Activated CD8-positive, alpha-beta T cell treated with anti-CD3 and anti-CD28 coated beads for 36 hours (primary cell): ENCODE results near the gene PCDHGA6. TPM values are rescaled to one million over a fixed set of nuclear protein-coding genes. Genes with fewer than 3 reads are reported as not detected.
A peak's percentile ranks its signal among the peaks of the same experiment; 100 is the strongest.
"Not testable (repeated sequence)": the region's sequence is repeated elsewhere in the genome, so short reads cannot be mapped to it uniquely, and the experiment has no call there.

Experiments
- ATAC-seq: fragments of 200-7000 bp; cut with Tn5 transposase; one replicate; pipeline ENCODE4 v1.10.0; 2021; ENCODE audit warnings: mild to moderate bottlenecking, moderate library complexity
- CTCF ChIA-PET: fragments of 350-600 bp; sonication (Branson Sonifier 250); formaldehyde crosslinking; loops from one replicate; lab custom pipeline; 2021; ENCODE audit warnings: antibody characterized with exemption; lab: Charles Lee
- POLR2A ChIA-PET: fragments of 350-600 bp; sonication (Branson Sonifier 250); formaldehyde crosslinking; loops from one replicate; lab custom pipeline; 2021; ENCODE audit warnings: antibody characterized with exemption; lab: Charles Lee
- DNase-seq: peaks from one replicate; pipeline ENCODE4 v3.0.0-alpha.2; 2020
- H3K27ac Mint-ChIP-seq: one replicate; pipeline ENCODE4 v1.8.0; 2021; ENCODE audit warnings: mild to moderate bottlenecking, mixed read lengths
- H3K27me3 Mint-ChIP-seq: one replicate; pipeline ENCODE4 v1.8.0; 2021; ENCODE audit warnings: mixed read lengths
- H3K36me3 Mint-ChIP-seq: one replicate; pipeline ENCODE4 v1.8.0; 2021; ENCODE audit warnings: low read depth, mixed read lengths
- H3K4me1 Mint-ChIP-seq: one replicate; pipeline ENCODE4 v1.8.0; 2021; ENCODE audit warnings: low read depth, mixed read lengths
- H3K4me3 Mint-ChIP-seq: one replicate; pipeline ENCODE4 v1.8.0; 2021; ENCODE audit warnings: mild to moderate bottlenecking, moderate library complexity, mixed read lengths
- H3K9me3 Mint-ChIP-seq: one replicate; pipeline ENCODE4 v1.8.0; 2021; ENCODE audit warnings: mixed read lengths
- intact Hi-C: fragments of 100-400 bp; cut with micrococcal nuclease; formaldehyde crosslinking; loops from one replicate; pipeline ENCODE4 v1.10.0; 2022
- total RNA-seq, 2 experiments: library from RNA; stranded (reverse); gene quantifications; one replicate each; pipeline ENCODE4 v1.2.3, GENCODE V29; 2021
- TF ChIP-seq, protein P1 (sequence below): fragments of 200-600 bp; IDR thresholded peaks from one replicate; pipeline ENCODE4 v1.8.0; 2022; ENCODE audit warnings: antibody characterized with exemption, mild to moderate bottlenecking

The PCDHGA6 gene
- total RNA-seq, 2 experiments from 2014 or later: not detected

DNA sequence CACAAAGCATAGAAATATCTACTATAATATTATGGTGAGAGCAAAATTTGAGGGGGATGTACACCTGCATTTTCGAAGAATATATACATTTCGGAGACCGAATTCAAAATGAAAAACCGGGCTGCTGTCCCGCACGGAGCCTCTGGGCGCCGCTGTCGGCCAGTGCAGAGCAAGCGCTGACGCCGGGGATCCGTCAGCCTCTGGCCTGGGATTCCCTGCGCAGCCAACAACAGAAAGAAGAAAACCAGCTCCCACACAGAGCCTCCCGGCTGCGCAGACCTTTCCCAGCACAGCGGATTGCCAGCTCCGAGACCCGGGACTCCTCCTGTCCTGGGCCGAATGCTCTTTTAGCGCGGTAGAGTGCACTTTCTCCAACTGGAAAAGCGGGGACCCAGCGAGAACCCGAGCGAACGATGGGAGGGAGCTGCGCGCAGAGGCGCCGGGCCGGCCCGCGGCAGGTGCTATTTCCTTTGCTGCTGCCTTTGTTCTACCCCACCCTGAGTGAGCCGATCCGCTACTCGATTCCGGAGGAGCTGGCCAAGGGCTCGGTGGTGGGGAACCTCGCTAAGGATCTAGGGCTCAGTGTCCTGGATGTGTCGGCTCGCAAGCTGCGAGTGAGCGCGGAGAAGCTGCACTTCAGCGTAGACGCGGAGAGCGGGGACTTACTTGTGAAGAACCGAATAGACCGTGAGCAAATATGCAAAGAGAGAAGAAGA is 34.3 kb downstream of the PCDHGA6 start, which contains the start of gene PCDHGB6:
TSS of gene PCDHGB6 (plus strand) at position 232 of the 716 bp plus-strand sequence. CDS start at position 414, 182 bp downstream.
- H3K27ac Mint-ChIP-seq, H3K4me1 Mint-ChIP-seq, intact Hi-C loops: not testable (repeated sequence)
- POLR2A ChIA-PET: interaction anchor here (0.7 kb wide), 1 partner anchor 293 kb away, joined by 3 read pairs; no protein-coding TSS in a partner anchor
- Mint-ChIP-seq H3K27me3 (peaks cover 72% of the 10 kb centered on the region), H3K36me3 (peaks cover 15% of the 10 kb centered on the region), H3K9me3 (peaks cover 25% of the 10 kb centered on the region), H3K4me3 (peak within 1 kb of the TSS; percentile 37)
- CTCF ChIA-PET: interaction anchor here (0.6 to 4.3 kb wide), 15 partner anchors 10 to 177 kb away, joined by 3 to 20 read pairs (median 4); partner anchors contain the start of genes PCDHGA11, PCDHGB3, PCDHGB5 and PCDHGB7
- TF ChIP-seq, protein P1, sequence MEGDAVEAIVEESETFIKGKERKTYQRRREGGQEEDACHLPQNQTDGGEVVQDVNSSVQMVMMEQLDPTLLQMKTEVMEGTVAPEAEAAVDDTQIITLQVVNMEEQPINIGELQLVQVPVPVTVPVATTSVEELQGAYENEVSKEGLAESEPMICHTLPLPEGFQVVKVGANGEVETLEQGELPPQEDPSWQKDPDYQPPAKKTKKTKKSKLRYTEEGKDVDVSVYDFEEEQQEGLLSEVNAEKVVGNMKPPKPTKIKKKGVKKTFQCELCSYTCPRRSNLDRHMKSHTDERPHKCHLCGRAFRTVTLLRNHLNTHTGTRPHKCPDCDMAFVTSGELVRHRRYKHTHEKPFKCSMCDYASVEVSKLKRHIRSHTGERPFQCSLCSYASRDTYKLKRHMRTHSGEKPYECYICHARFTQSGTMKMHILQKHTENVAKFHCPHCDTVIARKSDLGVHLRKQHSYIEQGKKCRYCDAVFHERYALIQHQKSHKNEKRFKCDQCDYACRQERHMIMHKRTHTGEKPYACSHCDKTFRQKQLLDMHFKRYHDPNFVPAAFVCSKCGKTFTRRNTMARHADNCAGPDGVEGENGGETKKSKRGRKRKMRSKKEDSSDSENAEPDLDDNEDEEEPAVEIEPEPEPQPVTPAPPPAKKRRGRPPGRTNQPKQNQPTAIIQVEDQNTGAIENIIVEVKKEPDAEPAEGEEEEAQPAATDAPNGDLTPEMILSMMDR: peak; percentile 55
- peak; percentile 82 for ATAC-seq
- peak; percentile 52 for DNase-seq

DNA sequence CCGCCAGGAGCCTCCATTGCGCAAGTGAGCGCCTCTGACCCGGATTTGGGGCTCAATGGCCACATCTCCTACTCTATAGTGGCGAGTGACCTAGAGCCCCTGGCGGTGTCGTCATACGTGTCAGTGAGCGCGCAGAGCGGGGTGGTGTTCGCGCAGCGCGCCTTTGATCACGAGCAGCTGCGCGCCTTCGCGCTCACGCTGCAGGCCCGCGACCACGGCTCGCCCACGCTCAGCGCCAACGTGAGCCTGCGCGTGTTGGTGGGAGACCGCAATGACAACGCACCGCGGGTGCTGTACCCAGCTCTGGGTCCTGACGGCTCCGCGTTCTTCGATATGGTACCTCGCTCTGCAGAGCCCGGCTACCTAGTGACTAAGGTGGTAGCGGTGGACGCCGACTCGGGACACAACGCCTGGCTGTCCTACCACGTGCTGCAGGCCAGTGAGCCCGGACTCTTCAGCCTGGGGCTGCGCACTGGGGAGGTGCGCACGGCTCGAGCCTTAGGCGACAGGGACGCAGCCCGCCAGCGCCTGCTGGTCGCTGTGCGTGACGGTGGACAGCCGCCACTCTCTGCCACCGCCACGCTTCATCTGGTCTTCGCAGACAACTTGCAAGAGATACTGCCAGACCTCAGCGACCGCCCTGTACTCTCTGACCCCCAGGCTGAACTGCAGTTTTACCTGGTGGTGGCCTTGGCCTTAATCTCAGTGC is 36.1 kb downstream of the PCDHGA6 start:
- no peak for DNase-seq
- Mint-ChIP-seq H3K27ac (no peak overlapping the region), H3K27me3 (peaks cover 73% of the 10 kb centered on the region), H3K4me1 (peaks cover 8% of the 10 kb centered on the region), H3K36me3 (peaks cover 22% of the 10 kb centered on the region), H3K9me3 (peaks cover 26% of the 10 kb centered on the region), H3K4me3 (no peak overlapping the region)
- no peak for ATAC-seq
- ChIA-PET POLR2A (no interaction called here), CTCF (no interaction called here)
- TF ChIP-seq, protein P1: no peak
- intact Hi-C loops: loop anchor here (5.0 kb wide), 2 partner anchors 103 to 148 kb away; no protein-coding TSS in a partner anchor

DNA sequence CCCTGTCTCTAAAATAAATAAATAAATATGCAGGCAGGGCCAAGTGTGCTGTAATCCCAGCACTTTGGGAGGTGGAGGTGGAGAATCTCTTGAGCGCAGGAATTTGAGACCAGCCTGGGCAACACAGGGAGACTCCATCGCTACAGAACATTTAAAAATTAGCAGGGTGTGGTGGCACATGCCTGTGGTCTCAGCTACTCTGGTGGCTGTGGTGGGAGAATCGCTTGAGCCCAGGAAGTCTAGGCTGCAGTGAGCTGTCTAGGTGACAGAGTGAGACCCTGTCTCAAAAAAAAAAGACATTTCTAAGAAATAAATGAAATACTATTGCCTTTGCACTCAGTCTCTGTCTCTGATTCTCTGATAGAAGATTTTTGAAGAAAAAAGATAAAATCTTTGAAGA is 37.9 kb downstream of the PCDHGA6 start:
- ATAC-seq (no peak), DNase-seq (no peak)
- intact Hi-C loops: loop anchor here (5.0 kb wide), 2 partner anchors 101 to 146 kb away; no protein-coding TSS in a partner anchor
- Mint-ChIP-seq H3K36me3 (peaks cover 25% of the 10 kb centered on the region), H3K4me3 (no peak overlapping the region), H3K27ac (no peak overlapping the region), H3K9me3 (peaks cover 28% of the 10 kb centered on the region), H3K27me3 (peaks cover 70% of the 10 kb centered on the region), H3K4me1 (peaks cover 12% of the 10 kb centered on the region)
- TF ChIP-seq, protein P1: no peak
- ChIA-PET POLR2A (no interaction called here), CTCF (interaction anchor here (3.3 to 3.7 kb wide), 2 partner anchors 9 to 100 kb away, joined by 19 to 45 read pairs; partner anchors contain the start of gene PCDHGA9)

DNA sequence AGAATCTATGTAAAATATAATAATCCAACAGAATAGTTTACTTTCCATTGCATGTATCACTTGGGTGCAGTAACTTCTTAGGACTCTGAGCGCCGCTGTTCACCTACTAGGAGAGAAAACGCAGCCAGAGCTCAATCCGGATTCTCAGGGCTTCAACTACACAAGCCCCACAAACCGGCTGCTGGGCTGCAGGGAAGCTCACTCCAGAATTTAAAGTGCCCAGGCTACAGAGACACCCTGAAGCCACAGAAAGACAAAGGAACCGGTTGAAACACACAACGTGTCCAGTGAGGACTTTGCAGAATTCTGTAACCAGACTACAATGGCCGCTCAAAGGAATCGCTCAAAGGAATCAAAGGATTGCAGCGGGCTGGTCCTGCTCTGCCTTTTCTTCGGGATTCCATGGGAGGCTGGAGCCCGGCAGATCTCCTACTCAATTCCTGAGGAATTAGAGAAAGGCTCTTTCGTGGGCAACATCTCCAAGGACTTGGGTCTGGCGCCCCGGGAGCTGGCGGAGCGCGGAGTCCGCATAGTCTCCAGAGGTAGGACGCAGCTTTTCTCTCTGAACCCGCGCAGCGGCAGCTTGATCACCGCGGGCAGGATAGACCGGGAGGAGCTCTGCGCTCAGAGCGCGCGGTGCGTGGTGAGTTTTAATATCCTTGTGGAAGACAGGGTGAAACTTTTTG is 39.3 kb downstream of the PCDHGA6 start, which contains the start of gene PCDHGA10:
TSS of gene PCDHGA10 (plus strand) at position 134 of the 686 bp plus-strand sequence. CDS start at position 323, 189 bp downstream.
- H3K4me1 Mint-ChIP-seq: peaks cover 13% of the 10 kb centered on the region
- intact Hi-C loops: loop anchor here (5.0 kb wide), 2 partner anchors 99 to 144 kb away; no protein-coding TSS in a partner anchor
- ATAC-seq (peak; percentile 78), DNase-seq (peak; percentile 75)
- peak within 1 kb of the TSS; percentile 73 for H3K4me3 Mint-ChIP-seq
- ChIA-PET POLR2A (no interaction called here), CTCF (interaction anchor here (0.6 to 3.7 kb wide), 41 partner anchors 8 to 571 kb away, joined by 3 to 45 read pairs (median 5); partner anchors contain the start of genes PCDHGA1, PCDHGA11, PCDHGA12 and PCDHGA3)
- TF ChIP-seq, protein P1: peak; percentile 79
- H3K27ac Mint-ChIP-seq: no peak within 1 kb of the TSS
- peaks cover 69% of the 10 kb centered on the region for H3K27me3 Mint-ChIP-seq
- H3K36me3 Mint-ChIP-seq: peaks cover 26% of the 10 kb centered on the region
- peaks cover 28% of the 10 kb centered on the region for H3K9me3 Mint-ChIP-seq
